Dermis blood vessel endothelial cell (primary cell): ENCODE results near the gene GMNN. TPM values are rescaled to one million over a fixed set of nuclear protein-coding genes. Genes with fewer than 3 reads are reported as not detected.
"Not testable (repeated sequence)": the region's sequence is repeated elsewhere in the genome, so short reads cannot be mapped to it uniquely, and the experiment has no call there.

Experiments used
- DNase-seq: peaks from one replicate; pipeline ENCODE4 v3.0.0; 2010
- total RNA-seq: library from RNA; depleted of rRNA; stranded (reverse); fragments of >200 nt; gene quantifications from 2 replicates; pipeline ENCODE4 v1.2.3, GENCODE V29; 2014

GMNN gene
- total RNA-seq: 20.8 and 35.9 TPM in 2 replicates

DNA sequence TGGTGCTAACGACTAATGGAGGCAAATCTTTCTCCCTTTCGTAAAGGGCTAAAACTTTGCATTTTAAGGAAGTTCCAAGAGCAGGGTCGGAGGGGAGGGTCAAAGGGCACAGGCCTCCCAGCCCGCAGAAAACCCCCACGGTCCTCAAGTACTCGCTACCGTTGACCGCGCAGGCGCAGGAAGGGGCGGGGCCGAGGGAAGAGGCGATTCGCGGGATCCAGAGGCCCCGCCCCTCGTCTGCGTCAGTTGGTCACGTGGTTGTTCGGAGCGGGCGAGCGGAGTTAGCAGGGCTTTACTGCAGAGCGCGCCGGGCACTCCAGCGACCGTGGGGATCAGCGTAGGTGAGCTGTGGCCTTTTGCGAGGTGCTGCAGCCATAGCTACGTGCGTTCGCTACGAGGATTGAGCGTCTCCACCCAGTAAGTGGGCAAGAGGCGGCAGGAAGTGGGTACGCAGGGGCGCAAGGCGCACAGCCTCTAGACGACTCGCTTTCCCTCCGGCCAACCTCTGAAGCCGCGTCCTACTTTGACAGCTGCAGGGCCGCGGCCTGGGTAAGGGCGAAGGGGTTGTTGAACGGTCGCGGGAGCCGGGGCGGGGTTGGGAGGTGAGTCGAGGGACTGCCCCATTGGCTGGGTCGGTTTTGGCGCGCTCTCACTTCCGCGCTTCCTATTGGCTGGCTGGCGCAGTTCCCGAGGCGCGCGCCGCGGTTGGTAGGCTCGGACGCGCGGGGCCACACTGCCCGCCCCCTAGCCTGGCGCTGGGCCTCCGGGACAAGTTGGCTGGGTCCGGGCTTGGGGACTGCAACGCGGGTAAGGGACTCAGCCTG lies at the start of gene GMNN:
Gene GMNN, plus strand, starts transcription at position 242 of the 824 bp plus-strand sequence. CDS start 2,310 bp downstream, outside the sequence.
- DNase-seq: peak; percentile 96

- not testable (repeated sequence) for DNase-seq
Observed at GRCh38 chr6:24730653-24731052, 44.1 kb upstream of the GMNN start.

GRCh38 chr6:24731456-24732134 lies 43.1 kb upstream of the GMNN start:
- DNase-seq: not testable (repeated sequence)

DNA sequence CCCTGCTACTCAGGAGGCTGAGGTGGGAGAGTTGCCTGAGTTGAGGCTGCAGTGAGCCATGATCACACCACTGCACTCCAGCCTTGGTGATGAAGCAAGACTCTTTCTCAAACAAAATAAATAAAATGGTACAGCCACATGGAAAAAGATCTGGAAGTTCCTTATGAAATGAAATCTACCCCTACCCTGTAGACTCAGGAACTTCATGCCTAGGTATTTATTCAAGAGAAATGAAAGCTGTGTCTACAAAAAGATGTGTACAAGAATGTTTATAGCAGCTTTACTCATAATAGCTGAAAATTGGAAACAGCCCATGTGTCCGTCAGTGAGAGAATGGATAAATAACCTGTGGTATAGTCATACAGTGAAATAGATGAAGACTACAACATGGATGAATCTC lies 40.6 kb upstream of the GMNN start:
- DNase-seq: no peak

DNA sequence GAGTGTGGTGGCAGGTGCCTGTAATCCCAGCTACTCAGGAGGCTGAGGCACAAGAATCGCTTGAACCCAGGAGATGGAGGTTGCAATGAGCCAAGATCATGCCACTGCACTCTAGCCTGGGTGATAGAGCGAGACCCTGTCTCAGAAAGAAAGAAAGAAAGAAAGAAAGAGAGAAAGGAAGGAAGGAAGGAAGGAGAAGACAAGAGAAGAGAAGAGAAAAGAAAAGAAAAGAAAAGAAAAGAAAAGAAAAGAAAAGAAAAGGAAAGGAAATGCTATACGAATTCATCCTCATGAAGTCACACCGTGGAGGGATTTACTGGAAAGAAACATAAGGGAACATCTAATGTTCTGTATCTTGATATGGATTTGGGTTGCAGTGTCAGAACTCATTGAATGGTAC lies 40.0 kb upstream of the GMNN start:
- not testable (repeated sequence) for DNase-seq

- DNase-seq: no peak
Observed at GRCh38 chr6:24738741-24739140, 36.0 kb upstream of the GMNN start.

DNA sequence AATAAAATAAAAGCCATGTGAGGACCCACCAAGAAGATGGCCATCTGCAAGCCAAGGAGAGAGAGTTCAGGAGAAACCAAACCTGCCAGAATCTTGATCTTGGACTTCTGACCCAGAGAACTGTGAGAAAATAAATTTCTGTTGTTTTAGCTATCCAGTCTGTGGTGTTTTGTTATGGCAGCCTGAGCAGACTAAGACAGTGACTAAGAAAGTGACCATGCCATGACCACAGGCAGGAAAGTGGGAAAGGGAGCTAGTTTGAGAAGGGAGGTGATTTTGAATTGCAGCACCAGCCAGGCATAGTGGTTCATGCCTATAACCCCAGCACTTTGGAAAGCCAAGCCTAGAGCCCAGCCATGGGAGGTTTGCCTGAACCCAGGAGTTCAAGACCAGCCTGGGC lies 33.9 kb upstream of the GMNN start:
- DNase-seq: no peak

GRCh38 chr6:24742216-24742738 lies 32.5 kb upstream of the GMNN start:
- DNase-seq: no peak

- DNase-seq: peak; percentile 93
Observed at GRCh38 chr6:24743265-24743943, 31.3 kb upstream of the GMNN start.

DNA sequence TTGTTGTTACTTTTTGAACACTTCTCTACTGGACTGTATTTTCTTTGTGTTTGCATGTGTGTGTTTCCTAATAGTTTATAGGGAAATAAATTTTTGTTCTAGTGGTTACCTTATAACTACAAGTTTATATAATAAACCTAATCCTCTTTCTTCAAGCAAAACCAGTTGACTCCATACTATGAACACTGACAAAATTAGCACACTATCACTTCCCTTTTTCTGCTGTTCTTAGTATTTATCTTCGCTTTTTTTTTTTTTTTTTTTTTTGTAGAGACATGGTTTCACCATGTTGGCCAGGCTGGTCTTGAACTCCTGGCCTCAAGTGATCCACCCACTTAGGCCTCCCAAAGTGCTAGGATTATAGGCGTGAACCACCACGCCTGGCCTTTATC lies 30.8 kb upstream of the GMNN start:
- DNase-seq: no peak

- no peak for DNase-seq
Observed at GRCh38 chr6:24744911-24745310, 29.8 kb upstream of the GMNN start.

GRCh38 chr6:24749297-24749696 lies 25.4 kb upstream of the GMNN start:
- DNase-seq: no peak

DNA sequence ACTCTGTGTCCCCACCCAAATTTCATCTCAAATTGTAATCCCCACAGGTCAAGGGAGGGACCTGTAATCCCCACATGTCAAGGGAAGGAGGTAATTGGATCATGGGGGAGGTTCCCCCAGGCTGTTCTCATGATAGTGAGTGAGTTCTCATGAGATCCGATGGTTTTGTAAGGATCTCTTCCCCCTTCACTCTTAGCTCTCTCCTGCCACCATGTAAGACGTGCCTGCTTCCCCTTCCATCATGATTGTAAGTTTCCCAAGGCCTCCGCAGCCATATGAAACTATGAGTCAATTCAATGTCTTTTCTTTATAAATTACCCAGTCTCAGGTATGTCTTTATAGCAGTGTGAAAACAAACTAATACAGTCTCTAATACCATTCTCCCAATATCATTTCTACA lies 23.9 kb upstream of the GMNN start:
- not testable (repeated sequence) for DNase-seq

DNA sequence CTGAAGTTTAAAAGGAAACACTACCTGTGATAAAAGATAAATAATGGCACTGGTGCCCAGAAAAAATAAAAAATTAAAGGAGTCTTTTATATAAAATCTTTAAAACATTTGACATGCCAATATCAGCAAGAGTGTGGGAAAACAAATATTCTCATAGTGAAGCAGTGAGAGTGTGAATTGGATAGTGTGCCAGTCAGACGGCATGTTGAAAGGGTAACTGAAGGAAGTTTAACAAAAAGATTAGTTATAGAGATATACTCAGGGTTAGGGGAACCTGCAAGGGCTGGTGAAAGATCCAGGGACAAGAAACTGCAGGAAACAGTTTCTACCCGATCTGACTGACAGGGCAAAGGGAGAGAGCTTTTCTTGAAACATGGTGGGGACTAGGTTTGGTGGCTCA lies 22.2 kb upstream of the GMNN start:
- DNase-seq: no peak

GRCh38 chr6:24752917-24753492 lies 21.7 kb upstream of the GMNN start:
- DNase-seq: no peak

DNA sequence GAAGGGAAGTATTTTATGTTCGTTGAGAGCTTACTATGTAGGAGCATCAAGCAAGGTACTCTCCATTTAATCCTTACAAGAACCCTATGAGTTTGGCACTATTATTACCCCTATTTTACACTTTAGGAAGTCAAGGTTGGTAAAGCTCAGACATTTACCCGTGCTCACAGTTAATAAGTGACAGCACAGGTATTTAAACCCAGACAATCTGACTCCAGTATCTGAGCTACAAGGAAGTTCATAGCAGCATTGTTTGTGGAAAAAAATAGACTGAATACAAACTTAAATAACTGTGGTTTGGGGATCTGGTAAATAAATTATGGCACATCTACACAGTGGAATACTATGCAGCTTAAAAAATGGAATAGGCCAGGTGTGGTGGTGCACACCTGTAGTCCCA lies 21.2 kb upstream of the GMNN start:
- DNase-seq: no peak

DNA sequence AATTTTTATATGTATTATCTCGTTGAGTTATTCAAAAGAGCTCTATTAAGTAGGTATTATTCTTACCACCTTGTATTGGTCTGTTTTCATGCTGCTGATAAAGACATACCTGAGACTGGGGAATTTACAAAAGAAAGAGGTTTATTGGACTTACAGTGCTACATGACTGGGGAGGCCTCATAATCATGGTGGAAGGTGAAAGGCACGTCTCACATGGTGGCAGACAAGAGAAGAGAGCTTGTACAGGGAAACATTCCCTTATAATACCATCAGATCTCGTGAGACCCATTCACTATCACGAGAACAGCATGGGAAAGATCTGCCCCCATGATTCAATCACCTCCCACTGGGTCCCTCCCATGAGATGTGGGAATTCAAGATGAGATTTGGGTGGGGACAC lies 20.4 kb upstream of the GMNN start:
- not testable (repeated sequence) for DNase-seq

- no peak for DNase-seq
Observed at GRCh38 chr6:24755279-24755678, 19.5 kb upstream of the GMNN start.

DNA sequence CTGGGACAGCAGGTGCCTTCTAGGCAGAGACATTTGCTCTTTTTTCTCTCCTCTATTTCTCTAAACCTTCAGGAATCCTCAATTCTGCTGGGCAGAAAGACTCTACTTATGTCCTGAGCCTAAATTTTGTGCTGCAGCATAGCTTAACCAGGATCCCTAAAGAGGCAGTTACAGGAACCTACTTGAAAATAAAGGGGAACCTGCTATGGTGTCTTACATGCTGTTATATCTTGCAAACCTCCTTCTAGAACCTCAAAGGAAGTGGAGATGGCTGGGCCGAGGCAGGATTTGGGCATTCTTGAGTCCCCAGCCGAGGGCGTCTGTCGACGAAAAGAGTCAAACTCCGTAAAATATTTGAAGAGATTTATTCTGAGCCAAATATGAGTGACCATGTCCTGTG lies 17.1 kb upstream of the GMNN start:
- DNase-seq: no peak

DNA sequence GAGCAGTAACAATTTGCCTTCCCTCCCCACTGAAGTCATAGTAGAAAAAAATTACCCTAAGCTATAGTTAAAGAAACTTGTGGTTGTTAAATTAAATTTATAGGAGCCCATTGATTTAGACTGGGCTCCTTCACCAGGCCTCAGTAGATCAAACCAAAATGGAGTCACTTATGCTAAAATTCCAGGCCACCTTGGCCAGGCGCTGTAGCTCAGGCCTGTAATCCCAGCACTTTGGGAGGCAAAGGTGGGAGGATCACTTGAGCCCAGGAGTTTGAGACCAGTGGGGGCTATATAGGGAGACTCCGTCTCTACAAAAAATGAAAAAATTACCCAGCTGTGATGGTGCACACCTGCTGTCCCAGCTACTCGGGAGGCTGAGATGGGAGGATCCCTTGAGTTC lies 15.0 kb upstream of the GMNN start:
- DNase-seq: no peak

DNA sequence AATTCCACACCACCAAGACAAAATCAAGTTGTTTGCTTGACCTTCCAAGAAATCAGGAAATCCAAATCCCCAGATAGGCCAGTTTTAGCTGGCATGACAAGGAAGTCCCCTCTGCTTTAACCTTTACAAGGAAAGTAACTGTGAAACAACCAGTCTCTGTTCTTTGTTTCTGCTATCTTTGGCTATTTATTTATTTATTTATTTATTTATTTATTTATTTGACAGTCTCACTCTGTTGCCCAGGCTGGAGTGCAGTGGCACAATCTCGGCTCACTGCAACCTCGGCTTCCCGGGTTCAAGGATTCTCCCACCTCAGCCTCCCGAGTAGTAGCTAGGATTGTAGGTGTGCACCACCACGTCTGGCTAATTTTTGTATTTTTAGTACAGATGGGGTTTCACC lies 14.5 kb upstream of the GMNN start:
- no peak for DNase-seq

DNA sequence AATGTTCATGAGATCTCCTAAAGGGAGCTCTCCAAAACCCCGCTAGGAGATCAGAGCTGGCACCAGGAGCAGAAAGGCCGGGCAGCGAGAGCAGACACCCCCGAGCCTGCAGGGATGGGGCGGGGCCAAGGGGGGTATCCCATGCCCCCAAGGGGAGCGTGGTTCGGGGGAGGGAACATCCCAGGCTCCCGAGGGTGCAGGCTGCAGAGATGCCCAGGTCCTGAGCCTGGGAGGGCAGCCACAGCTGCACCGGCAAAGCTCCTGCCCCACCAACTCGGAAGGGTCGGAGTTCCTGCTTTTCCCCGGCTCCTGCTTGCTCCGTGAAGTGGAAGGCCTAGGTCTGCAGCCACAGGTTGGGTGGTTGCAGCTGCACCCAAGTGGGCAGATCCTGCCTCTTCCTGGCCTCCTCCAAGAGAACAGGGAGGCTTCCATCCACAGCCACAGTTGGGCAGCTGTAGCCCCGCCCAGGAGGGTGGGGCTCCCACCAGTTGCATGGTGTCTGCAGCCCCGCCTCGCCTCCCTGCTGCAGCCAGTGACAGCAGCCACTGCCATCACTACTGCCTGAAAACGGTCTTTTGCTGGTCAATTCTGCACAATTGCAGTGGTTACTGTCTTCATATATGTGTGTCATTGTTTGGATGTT lies 13.4 kb upstream of the GMNN start:
- DNase-seq: no peak
